SK-N-SH treated with all-trans-retinoic acid at 6 μM for 48 hours (cell line): ENCODE measurements around the gene CPTP.

Source experiments
- ATAC-seq: fragments of 200-7000 bp; cut with Tn5 transposase; 3 replicates; pipeline ENCODE4 v1.9.1; 2020; ENCODE audit warnings: mild to moderate bottlenecking, moderate library complexity
- ARNTL ChIP-seq: fragments of 450-650 bp; formaldehyde crosslinking; IDR thresholded peaks from 2 replicates; pipeline ENCODE4 v1.5.0; 2020; ENCODE audit warnings: low read depth, mild to moderate bottlenecking, moderate library complexity, borderline replicate concordance
- CSDC2 ChIP-seq: fragments of 250-450 bp; sonication (Bioruptor Pico); IDR thresholded peaks from 2 replicates; pipeline ENCODE4 v1.5.0; 2020; ENCODE audit warnings: mild to moderate bottlenecking, moderate library complexity
- ESRRG ChIP-seq: fragments of 250-450 bp; sonication (Bioruptor Pico); IDR thresholded peaks from 2 replicates; pipeline ENCODE4 v1.6.1; 2021; ENCODE audit warnings: mild to moderate bottlenecking
- ISL1 ChIP-seq: fragments of 250-450 bp; sonication (Bioruptor Pico); IDR thresholded peaks from 2 replicates; pipeline ENCODE4 v2.1.2; 2022; ENCODE audit warnings: mild to moderate bottlenecking, moderate library complexity
- OSR1 ChIP-seq: fragments of 250-450 bp; sonication (Bioruptor Pico); IDR thresholded peaks from 2 replicates; pipeline ENCODE4 v1.8.0; 2022; ENCODE audit warnings: moderate library complexity, mild to moderate bottlenecking, inconsistent platforms
- PPARA ChIP-seq: fragments of 250-450 bp; sonication (Bioruptor Pico); IDR thresholded peaks from 2 replicates; pipeline ENCODE4 v1.5.0; 2020; ENCODE audit warnings: mild to moderate bottlenecking, borderline replicate concordance
- SNAI2 ChIP-seq: fragments of 250-450 bp; sonication (Bioruptor Pico); IDR thresholded peaks from 2 replicates; pipeline ENCODE4 v1.5.0; 2020; ENCODE audit warnings: mild to moderate bottlenecking, moderate library complexity
- TOX ChIP-seq: fragments of 250-450 bp; sonication (Bioruptor Pico); IDR thresholded peaks from 2 replicates; pipeline ENCODE4 v1.8.0; 2021; ENCODE audit warnings: mild to moderate bottlenecking, moderate library complexity, borderline replicate concordance
- TSHZ2 ChIP-seq: fragments of 250-450 bp; sonication (Bioruptor Pico); IDR thresholded peaks from 2 replicates; pipeline ENCODE4 v1.5.0; 2020; ENCODE audit warnings: mild to moderate bottlenecking, moderate library complexity
- ZC3H10 ChIP-seq: fragments of 250-450 bp; sonication (Bioruptor Pico); IDR thresholded peaks from 2 replicates; pipeline ENCODE4 v1.5.1; 2021; ENCODE audit warnings: mild to moderate bottlenecking, moderate library complexity
- ZFP3 ChIP-seq: fragments of 250-450 bp; sonication (Bioruptor Pico); IDR thresholded peaks from 2 replicates; pipeline ENCODE4 v1.5.0; 2020; ENCODE audit warnings: mild to moderate bottlenecking, moderate library complexity
- ZFP30 ChIP-seq: fragments of 450-650 bp; formaldehyde crosslinking; IDR thresholded peaks from 2 replicates; pipeline ENCODE4 v1.5.0; 2022; ENCODE audit warnings: mild to moderate bottlenecking, moderate library complexity
- ZNF565 ChIP-seq: fragments of 450-650 bp; formaldehyde crosslinking; conservative IDR thresholded peaks from 2 replicates; pipeline ENCODE4 v1.5.0; 2020; ENCODE audit warnings: low read depth, mild to moderate bottlenecking, moderate library complexity
- ZNF8 ChIP-seq: fragments of 450-650 bp; formaldehyde crosslinking; IDR thresholded peaks from 2 replicates; pipeline ENCODE4 v1.5.0; 2020; ENCODE audit warnings: mild to moderate bottlenecking, moderate library complexity
- TF ChIP-seq, protein P1 (sequence below): fragments of 250-450 bp; sonication (Bioruptor Pico); IDR thresholded peaks from 2 replicates; pipeline ENCODE4 v1.5.1; 2020; ENCODE audit warnings: low read depth, mild to moderate bottlenecking, moderate library complexity
- TF ChIP-seq, protein P2 (sequence below): fragments of 250-450 bp; sonication (Bioruptor Pico); IDR thresholded peaks from 2 replicates; pipeline ENCODE4 v1.8.0; 2021; ENCODE audit warnings: low read depth, mild to moderate bottlenecking, moderate library complexity, borderline replicate concordance

Gene CPTP

DNA sequence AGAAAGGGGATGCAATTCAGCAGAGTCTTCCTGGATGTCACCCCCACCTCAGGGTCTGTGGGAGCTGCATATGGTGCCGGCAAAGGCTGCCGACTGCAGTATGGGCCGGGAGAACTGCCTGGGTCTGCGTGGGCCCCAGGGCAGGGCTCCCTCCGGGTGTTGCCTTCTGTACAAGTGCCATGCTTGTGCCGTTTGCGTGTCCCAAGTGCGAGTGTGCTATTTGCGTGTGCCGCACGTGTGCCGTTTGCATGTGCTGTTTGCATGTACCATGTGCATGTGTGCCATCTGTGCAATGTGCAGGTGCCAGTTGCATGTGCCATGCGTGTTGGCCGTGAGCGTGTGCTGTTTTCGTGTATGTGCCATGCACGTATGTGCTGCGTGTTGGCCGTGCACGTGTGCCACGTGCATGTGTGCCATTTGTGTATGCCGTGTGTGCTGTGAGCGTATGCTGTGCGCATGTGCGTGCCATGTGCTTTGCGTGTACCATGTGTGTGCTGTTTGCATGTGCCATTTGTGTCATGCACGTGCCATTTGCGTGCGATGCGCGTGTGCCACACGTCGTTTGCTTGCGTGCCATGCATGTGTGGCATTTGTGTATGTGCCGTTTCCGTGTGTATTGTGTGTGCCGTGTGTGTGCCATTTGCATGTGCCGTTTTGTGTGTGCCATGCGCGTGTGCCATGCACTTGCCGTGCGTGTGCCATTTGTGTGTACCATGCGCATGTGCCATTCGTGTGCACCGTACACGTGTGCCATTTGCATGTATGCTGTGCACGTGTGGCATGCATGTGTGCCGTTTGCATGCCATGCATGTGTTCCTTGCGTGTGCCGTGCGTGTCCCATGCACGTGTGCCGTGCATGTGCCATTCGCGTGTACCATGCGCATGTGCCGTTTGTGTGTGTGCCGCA is 5.0 kb downstream of the CPTP start:
- ATAC-seq, result no peak
- TF ChIP-seq SNAI2 (no peak), ZFP3 (CRISPR knock-in tag) (no peak), TOX (no peak), CSDC2 (CRISPR knock-in tag) (no peak), ZNF8 (CRISPR knock-in tag) (no peak), ISL1 (CRISPR knock-in tag) (no peak), ZNF565 (CRISPR knock-in tag) (no peak), OSR1 (CRISPR knock-in tag) (no peak), ESRRG (CRISPR knock-in tag) (no peak), ZC3H10 (no peak)
- TF ChIP-seq, protein P1, sequence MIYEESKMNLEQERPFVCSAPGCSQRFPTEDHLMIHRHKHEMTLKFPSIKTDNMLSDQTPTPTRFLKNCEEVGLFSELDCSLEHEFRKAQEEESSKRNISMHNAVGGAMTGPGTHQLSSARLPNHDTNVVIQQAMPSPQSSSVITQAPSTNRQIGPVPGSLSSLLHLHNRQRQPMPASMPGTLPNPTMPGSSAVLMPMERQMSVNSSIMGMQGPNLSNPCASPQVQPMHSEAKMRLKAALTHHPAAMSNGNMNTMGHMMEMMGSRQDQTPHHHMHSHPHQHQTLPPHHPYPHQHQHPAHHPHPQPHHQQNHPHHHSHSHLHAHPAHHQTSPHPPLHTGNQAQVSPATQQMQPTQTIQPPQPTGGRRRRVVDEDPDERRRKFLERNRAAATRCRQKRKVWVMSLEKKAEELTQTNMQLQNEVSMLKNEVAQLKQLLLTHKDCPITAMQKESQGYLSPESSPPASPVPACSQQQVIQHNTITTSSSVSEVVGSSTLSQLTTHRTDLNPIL (CRISPR knock-in tag), result no peak

- TF ChIP-seq ZFP30 (CRISPR knock-in tag) (no peak), TSHZ2 (no peak), TOX (no peak)
- ATAC-seq, result peak; percentile 7
Measured at GRCh38 chr1:1330366-1331067, 5.9 kb downstream of the CPTP start.

GRCh38 chr1:1331068-1331965 is 6.7 kb downstream of the CPTP start, which contains the start of gene TAS1R3:
Gene TAS1R3, plus strand, starts transcription at chr1:1331280. Its CDS starts 66 bp downstream, at chr1:1331346.
- no peak for TF ChIP-seq ZFP3 (CRISPR knock-in tag)
- no peak for TF ChIP-seq ZNF565 (CRISPR knock-in tag)
- TF ChIP-seq TSHZ2, result no peak
- TF ChIP-seq ZNF8 (CRISPR knock-in tag), result no peak
- no peak for TF ChIP-seq ARNTL
- TF ChIP-seq, protein P2, sequence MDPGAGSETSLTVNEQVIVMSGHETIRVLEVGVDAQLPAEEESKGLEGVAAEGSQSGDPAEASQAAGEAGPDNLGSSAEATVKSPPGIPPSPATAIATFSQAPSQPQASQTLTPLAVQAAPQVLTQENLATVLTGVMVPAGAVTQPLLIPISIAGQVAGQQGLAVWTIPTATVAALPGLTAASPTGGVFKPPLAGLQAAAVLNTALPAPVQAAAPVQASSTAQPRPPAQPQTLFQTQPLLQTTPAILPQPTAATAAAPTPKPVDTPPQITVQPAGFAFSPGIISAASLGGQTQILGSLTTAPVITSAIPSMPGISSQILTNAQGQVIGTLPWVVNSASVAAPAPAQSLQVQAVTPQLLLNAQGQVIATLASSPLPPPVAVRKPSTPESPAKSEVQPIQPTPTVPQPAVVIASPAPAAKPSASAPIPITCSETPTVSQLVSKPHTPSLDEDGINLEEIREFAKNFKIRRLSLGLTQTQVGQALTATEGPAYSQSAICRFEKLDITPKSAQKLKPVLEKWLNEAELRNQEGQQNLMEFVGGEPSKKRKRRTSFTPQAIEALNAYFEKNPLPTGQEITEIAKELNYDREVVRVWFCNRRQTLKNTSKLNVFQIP (CRISPR knock-in tag), result no peak
- no peak for TF ChIP-seq OSR1 (CRISPR knock-in tag)
- TF ChIP-seq ZC3H10, result no peak
- TF ChIP-seq PPARA (CRISPR knock-in tag), result no peak
- peak; percentile 12 for ATAC-seq
